GM23248 (cell line): Measurements from ENCODE around the gene BICD1. TPM values are rescaled to one million over a fixed set of nuclear protein-coding genes. Genes with fewer than 3 reads are reported as not detected.
"Not testable (repeated sequence)": the region's sequence is repeated elsewhere in the genome, so short reads cannot be mapped to it uniquely, and the experiment has no call there.

Experiments
- DNase-seq: peaks from one replicate; pipeline ENCODE4 v3.0.0-alpha.2; 2015
- H2AFZ ChIP-seq: fragments of 200-600 bp; sonication (generic); 2 replicates; pipeline ENCODE4 v1.6.1; 2016; ENCODE audit warnings: antibody characterized with exemption
- H3F3A ChIP-seq: fragments of 200-600 bp; sonication (generic); 2 replicates; pipeline ENCODE4 v1.6.1; 2016; ENCODE audit warnings: mild to moderate bottlenecking, antibody characterized with exemption, mixed run types; ENCODE audit not compliant: insufficient read depth
- H3K27ac ChIP-seq: fragments of 200-600 bp; sonication (generic); 2 replicates; pipeline ENCODE4 v1.5.1; 2016; ENCODE audit warnings: mild to moderate bottlenecking
- H3K27me3 ChIP-seq: fragments of 200-600 bp; sonication (generic); replicated peaks from 2 replicates; pipeline ENCODE4 v1.6.1; 2016; ENCODE audit warnings: mild to moderate bottlenecking; ENCODE audit not compliant: insufficient read depth
- H3K36me3 ChIP-seq: fragments of 200-600 bp; sonication (generic); 2 replicates; pipeline ENCODE4 v1.6.1; 2016; ENCODE audit warnings: low read depth, mild to moderate bottlenecking
- H3K4me1 ChIP-seq: fragments of 200-600 bp; sonication (generic); 2 replicates; pipeline ENCODE4 v1.6.1; 2016; ENCODE audit warnings: mild to moderate bottlenecking; ENCODE audit not compliant: insufficient read depth
- H3K4me2 ChIP-seq: fragments of 200-600 bp; sonication (generic); one replicate; pipeline ENCODE4 v1.6.1; 2016; ENCODE audit warnings: mild to moderate bottlenecking; ENCODE audit not compliant: unreplicated experiment
- H3K4me3 ChIP-seq: fragments of 200-600 bp; sonication (generic); 2 replicates; pipeline ENCODE4 v1.5.1; 2016; ENCODE audit warnings: mild to moderate bottlenecking
- H3K79me2 ChIP-seq: fragments of 200-600 bp; sonication (generic); 2 replicates; pipeline ENCODE4 v1.6.1; 2016; ENCODE audit warnings: mild to moderate bottlenecking; ENCODE audit not compliant: insufficient read depth
- H3K9ac ChIP-seq: fragments of 200-600 bp; sonication (generic); 2 replicates; pipeline ENCODE4 v1.6.1; 2016; ENCODE audit warnings: mild to moderate bottlenecking
- H3K9me2 ChIP-seq: fragments of 200-600 bp; sonication (generic); 2 replicates; pipeline ENCODE4 v1.6.1; 2016; ENCODE audit warnings: mixed run types, mild to moderate bottlenecking, moderate library complexity; ENCODE audit not compliant: insufficient read depth
- H3K9me3 ChIP-seq: fragments of 200-600 bp; sonication (generic); one replicate; pipeline ENCODE4 v1.6.1; 2017; ENCODE audit warnings: low read depth
- H4K20me1 ChIP-seq: fragments of 200-600 bp; sonication (generic); 2 replicates; pipeline ENCODE4 v1.6.0; 2016; ENCODE audit not compliant: insufficient read depth
- EZH2 ChIP-seq: fragments of 200-600 bp; sonication (generic); IDR thresholded peaks from 2 replicates; pipeline ENCODE4 v1.6.1; 2018; ENCODE audit warnings: antibody characterized with exemption, mild to moderate bottlenecking; ENCODE audit not compliant: insufficient read depth, poor library complexity, severe bottlenecking
- EZH2phosphoT487 ChIP-seq: fragments of 200-600 bp; sonication (generic); IDR thresholded peaks from 2 replicates; pipeline ENCODE4 v1.6.1; 2018; ENCODE audit warnings: antibody characterized with exemption, moderate library complexity, mild to moderate bottlenecking, low read depth; ENCODE audit not compliant: insufficient read depth
- WGBS, 2 experiments: methylation state at CpG; one replicate each; pipeline ENCODE4 v1.1.6; 2015 to 2017; ENCODE audit warnings: low lambda C conversion rate in 2 of 2, low coverage in 1 of 2; ENCODE audit errors: missing lambda C conversion rate in 2 of 2; 5-methylcytosine and 5-hydroxymethylcytosine counted together
- in situ Hi-C: fragments of 300-500 bp; cut with MboI; formaldehyde crosslinking; loops from 2 replicates; pipeline ENCODE4 v1.15.0; 2020
- polyA plus RNA-seq: library from polyadenylated mRNA; unstranded; fragments of >200 nt; fragmentation: Nextera tagmentation; extraction: Ambion mirVana; gene quantifications from 2 replicates; pipeline ENCODE4 v1.2.1, GENCODE V29; 2016
- total RNA-seq: library from RNA; depleted of rRNA; stranded (reverse); fragments of >200 nt; shearing (Covaris generic); gene quantifications from 2 replicates; pipeline ENCODE4 v1.2.3, GENCODE V29; 2014

The BICD1 gene
- total and polyA plus RNA-seq, 2 experiments from 2014 or later: 9.7 to 20.6 TPM

DNA sequence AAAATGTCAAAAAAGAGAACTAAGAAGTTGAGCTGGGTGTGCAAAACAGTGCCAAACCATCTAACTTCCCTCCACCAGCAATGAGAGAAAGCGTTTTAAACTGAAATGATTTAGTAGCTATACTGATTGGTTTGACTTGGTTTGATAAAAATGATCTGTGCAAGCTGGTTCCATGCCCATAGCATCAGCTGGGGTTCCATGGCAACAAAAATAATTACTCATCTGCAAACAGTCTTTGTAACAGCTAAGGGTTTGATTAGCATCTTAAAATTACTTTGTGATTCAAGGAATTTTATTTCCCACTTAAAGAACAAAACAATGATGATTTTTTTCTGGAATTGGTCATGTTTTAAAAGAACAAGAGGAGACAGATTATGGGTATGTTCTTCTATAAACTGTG is 15.0 kb upstream of the BICD1 start:
- Histone ChIP-seq H3K4me3 (no peak overlapping the region), H3K4me1 (no peaks in the 10 kb centered on the region), H3K79me2 (no peaks in the 10 kb centered on the region), H3K27me3 (no peaks in the 10 kb centered on the region), H3K9me2 (no peaks in the 10 kb centered on the region; the same call in 1 of the 2 replicates), H4K20me1 (no peaks in the 10 kb centered on the region), H3K9ac (no peak overlapping the region), H3K27ac (no peak overlapping the region), H3F3A (no peaks in the 10 kb centered on the region), H3K36me3 (no peaks in the 10 kb centered on the region), H2AFZ (no peak overlapping the region), H3K9me3 (no peaks in the 10 kb centered on the region), H3K4me2 (no peak overlapping the region)
- peak; percentile 63 for DNase-seq
- in situ Hi-C loops: no loop called here
- TF ChIP-seq EZH2: no peak
- no peak for TF ChIP-seq EZH2phosphoT487
- WGBS, 2 experiments: 3% methylated on average over 1 of the region's 1 CpG

DNA sequence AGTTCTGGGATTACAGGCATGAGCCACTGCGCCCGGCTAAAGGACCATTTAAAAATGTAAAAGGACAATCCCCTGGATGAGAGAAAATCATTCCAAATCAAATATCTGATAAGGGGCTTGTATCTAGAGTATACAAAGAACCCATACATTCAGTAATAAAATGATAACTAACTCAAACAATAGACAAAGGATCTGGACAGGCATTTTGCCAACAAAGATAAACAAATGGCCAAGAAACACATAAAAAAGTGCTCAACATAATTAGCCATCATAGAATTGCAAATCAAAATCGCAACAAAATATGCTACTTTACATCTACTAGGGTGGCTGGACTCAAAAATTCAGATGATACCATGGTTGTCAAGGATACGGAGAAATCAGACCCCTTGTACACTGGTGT is 8.5 kb upstream of the BICD1 start:
- Histone ChIP-seq H3K9me2 (no peaks in the 10 kb centered on the region; the same call in 1 of the 2 replicates), H3K27me3 (no peaks in the 10 kb centered on the region), H3K4me3 (no peak overlapping the region), H3K79me2 (no peaks in the 10 kb centered on the region), H3K9me3 (no peaks in the 10 kb centered on the region), H3F3A (no peaks in the 10 kb centered on the region), H3K9ac (no peak overlapping the region), H2AFZ (no peak overlapping the region), H3K36me3 (no peaks in the 10 kb centered on the region), H3K27ac (no peak overlapping the region), H3K4me1 (no peaks in the 10 kb centered on the region), H4K20me1 (no peaks in the 10 kb centered on the region), H3K4me2 (no peak overlapping the region)
- TF ChIP-seq EZH2phosphoT487 (no peak), EZH2 (no peak)
- DNase-seq: no peak
- 90 to 95% methylated on average over 4 of the region's 4 CpGs for WGBS, 2 experiments
- in situ Hi-C loops: no loop called here

DNA sequence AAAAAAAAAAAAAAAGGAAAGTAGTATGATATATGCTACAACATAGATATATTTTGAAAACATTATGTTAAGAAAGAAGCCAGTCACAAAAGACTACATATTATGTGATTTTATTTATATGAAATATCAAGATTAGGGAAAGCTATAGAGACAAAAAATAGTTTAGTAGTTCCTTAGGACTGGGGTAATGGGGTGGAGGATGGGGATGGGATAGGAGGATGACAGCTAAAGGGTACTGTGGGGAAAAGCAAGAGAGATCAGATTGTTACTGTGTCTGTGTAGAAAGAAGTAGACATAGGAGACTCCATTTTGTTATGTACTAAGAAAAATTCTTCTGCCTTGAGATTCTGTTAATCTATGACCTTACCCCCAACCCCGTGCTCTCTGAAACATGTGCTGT is 7.4 kb upstream of the BICD1 start:
- H3K4me2 ChIP-seq, H3K4me1 ChIP-seq, H3K36me3 ChIP-seq, H3K9ac ChIP-seq, H3K79me2 ChIP-seq, H3F3A ChIP-seq, H3K9me3 ChIP-seq, H3K27me3 ChIP-seq, H3K9me2 ChIP-seq, H3K4me3 ChIP-seq, H4K20me1 ChIP-seq, H3K27ac ChIP-seq, H2AFZ ChIP-seq, DNase-seq, in situ Hi-C loops: not testable (repeated sequence)
- no CpG with 5 or more reads among the region's 1 CpG for WGBS, 2 experiments

DNA sequence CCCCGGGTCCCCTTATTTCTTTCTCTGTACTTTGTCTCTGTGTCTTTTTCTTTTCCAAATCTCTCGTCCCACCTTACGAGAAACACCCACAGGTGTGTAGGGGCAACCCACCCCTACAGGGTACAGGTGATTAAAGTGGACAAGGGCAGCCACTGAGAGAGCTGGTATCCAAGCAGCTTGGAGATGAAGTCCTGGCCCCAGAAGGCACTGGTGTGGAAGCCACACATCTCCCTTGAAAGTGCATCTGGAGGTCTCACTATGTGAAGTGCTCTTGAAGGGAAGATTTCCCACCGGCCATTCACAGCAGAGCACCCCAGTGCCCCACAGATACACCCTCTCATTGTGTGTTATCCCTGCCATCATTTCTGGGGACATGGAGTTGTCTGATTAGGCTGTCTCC is 6.3 kb upstream of the BICD1 start:
- no peaks in the 10 kb centered on the region for H3K79me2 ChIP-seq

DNA sequence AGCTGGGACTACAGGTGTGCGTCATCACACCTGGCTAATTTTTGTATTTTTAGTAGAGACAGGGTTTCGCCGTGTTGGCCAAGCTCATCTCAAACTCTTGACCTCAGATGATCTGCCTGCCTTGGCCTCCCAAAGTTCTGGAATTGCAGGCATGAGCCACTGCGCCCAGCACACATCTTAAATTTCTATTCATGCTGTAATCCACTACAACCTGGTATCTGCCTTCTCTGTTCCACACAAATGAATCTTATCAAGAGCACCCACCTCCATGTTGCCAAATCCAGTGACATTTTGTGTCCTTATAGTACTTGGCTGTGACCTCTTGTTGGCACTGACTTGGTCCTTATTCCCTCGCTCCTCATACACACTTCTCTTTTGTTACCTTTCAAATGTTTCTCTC is 5.8 kb upstream of the BICD1 start:
- no peak overlapping the region for H3K4me2 ChIP-seq
- no peak for TF ChIP-seq EZH2
- TF ChIP-seq EZH2phosphoT487: no peak
- H3K4me1 ChIP-seq: no peaks in the 10 kb centered on the region
- no peak overlapping the region for H3K27ac ChIP-seq
- DNase-seq: no peak
- no peak overlapping the region for H2AFZ ChIP-seq
- no peaks in the 10 kb centered on the region for H3K9me3 ChIP-seq
- no peaks in the 10 kb centered on the region for H3K79me2 ChIP-seq
- H3K36me3 ChIP-seq: no peaks in the 10 kb centered on the region
- H3F3A ChIP-seq: peaks cover 6% of the 10 kb centered on the region
- no peak overlapping the region for H3K9ac ChIP-seq
- H3K4me3 ChIP-seq: no peak overlapping the region
- H3K9me2 ChIP-seq: no peaks in the 10 kb centered on the region
- 67% methylated on average over 5 of the region's 5 CpGs for WGBS, 2 experiments
- in situ Hi-C loops: no loop called here
- no peaks in the 10 kb centered on the region for H3K27me3 ChIP-seq
- H4K20me1 ChIP-seq: no peaks in the 10 kb centered on the region

More for the DNA sequence above, 6.3 kb upstream of the BICD1 start:
- in situ Hi-C loops: no loop called here
- no peak overlapping the region for H2AFZ ChIP-seq
- H4K20me1 ChIP-seq: no peaks in the 10 kb centered on the region
- H3K27me3 ChIP-seq: no peaks in the 10 kb centered on the region
- H3K9me2 ChIP-seq: no peaks in the 10 kb centered on the region; the same call in 1 of the 2 replicates
- H3K27ac ChIP-seq: no peak overlapping the region
- no peaks in the 10 kb centered on the region for H3K9me3 ChIP-seq
- no peaks in the 10 kb centered on the region for H3K36me3 ChIP-seq
- no peak overlapping the region for H3K4me2 ChIP-seq
- no peaks in the 10 kb centered on the region for H3K4me1 ChIP-seq
- DNase-seq: no peak
- H3K4me3 ChIP-seq: no peak overlapping the region
- H3K9ac ChIP-seq: no peak overlapping the region
- peaks cover 1% of the 10 kb centered on the region; the same call in 1 of the 2 replicates for H3F3A ChIP-seq
- TF ChIP-seq EZH2 (no peak), EZH2phosphoT487 (no peak)
- WGBS, 2 experiments: 93 to 98% methylated on average over 3 to 4 of the region's 4 CpGs
